Posterior vena cava (tissue), 2 donors: ENCODE data around the gene MAPK8IP3. TPM values are rescaled to one million over a fixed set of nuclear protein-coding genes. Genes with fewer than 3 reads are reported as not detected.
A peak's percentile ranks its signal among the peaks of the same experiment; 100 is the strongest.

Experiments used
- DNase-seq: peaks from one replicate; pipeline ENCODE4 v3.0.0-alpha.2; 2020; ENCODE audit warnings: low spot score
- intact Hi-C, 2 donors: fragments of 100-400 bp; cut with DNase I; formaldehyde crosslinking; loops; one replicate each; pipeline versions ENCODE4 v1.14.1 to v1.14.2; 2022 to 2023
- total RNA-seq, 2 donors: library from RNA; stranded (reverse); fragmentation: NEBNext Ultra II Directional; extraction: Animal tissue kit (Norgen Biotek cat#: 25700); gene quantifications; one replicate each; pipeline ENCODE4 v1.2.1, GENCODE V29; 2021
- donor health status: DM: yes; HTN: yes; CAD: no.
- donor health status: DM: yes; HTN: yes; CAD: no.

Gene MAPK8IP3
- total RNA-seq, 2 donors from 2014 or later: 37.1 to 42.3 TPM

GRCh38 chr16:1674751-1675664, 31.0 kb upstream of the MAPK8IP3 start:
- intact Hi-C loops: no loop called here
- no peak for DNase-seq

- no peak for DNase-seq
- intact Hi-C loops: no loop called here
Measured at GRCh38 chr16:1676661-1677060, 29.3 kb upstream of the MAPK8IP3 start.

GRCh38 chr16:1677339-1677738, 28.7 kb upstream of the MAPK8IP3 start:
- intact Hi-C loops: no loop called here
- no peak for DNase-seq

GRCh38 chr16:1677942-1678499, 28.0 kb upstream of the MAPK8IP3 start, which contains the start of gene JPT2:
Gene JPT2, plus strand, starts transcription at chr16:1678279. Its CDS starts 34 bp downstream, at chr16:1678313.
- peak; percentile 98 for DNase-seq
- intact Hi-C loops: no loop called here

DNA sequence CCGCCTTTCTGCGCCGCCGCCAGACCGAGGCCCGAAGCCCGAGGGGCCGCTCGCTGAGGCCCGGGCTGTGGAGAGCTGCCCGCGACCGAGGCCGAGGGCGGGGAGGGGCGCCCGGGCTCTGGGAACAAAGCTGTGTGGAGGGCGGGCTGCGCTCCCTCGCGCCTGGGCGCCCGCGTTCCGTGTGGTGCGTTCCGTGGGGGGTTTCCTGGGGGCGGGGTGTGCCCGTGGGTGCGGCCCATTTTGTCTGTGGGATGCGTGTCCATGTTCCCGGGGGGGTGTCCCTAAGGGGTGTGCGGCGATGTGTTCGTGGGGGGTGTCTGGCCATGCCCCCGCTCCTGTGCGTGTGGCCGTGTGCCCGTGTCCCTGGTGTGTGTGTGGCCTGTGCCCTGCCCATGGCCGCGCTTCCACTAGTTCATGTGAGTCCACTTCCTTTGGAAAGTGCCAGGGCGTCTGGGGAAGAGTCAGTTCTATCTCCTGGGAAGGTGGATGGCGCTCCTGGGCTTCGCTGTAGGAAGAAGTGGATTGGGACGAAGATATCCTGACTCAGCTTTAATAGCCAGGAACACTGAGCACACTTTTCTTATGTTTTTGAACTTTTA, 27.4 kb upstream of the MAPK8IP3 start:
- peak; percentile 81 for DNase-seq
- intact Hi-C loops: no loop called here

DNA sequence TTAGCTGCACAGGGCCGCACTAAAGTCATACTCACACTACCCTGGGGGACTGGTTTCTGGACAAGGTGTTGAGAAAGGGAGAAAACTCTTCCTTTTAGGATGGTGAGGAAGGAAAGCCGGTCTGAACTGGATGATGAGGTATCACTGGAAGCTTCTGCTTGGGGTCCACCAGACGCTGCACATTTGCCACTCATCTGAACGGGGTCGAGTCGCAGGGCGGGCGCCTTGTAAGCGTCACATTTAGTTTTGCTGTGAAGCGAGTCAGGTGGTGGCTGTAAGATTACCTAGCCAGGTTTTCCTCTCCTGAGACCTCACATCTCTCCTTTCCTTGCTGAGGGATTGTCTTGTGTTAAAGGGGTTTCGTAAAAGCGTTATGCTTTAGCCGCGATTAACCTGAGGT, 25.6 kb upstream of the MAPK8IP3 start:
- intact Hi-C loops: loop anchor here in 1 of 2 donors (5.0 kb wide), 1 partner anchor 743 kb away; no protein-coding TSS in a partner anchor
- peak; percentile 41 for DNase-seq

GRCh38 chr16:1681032-1681431, 25.0 kb upstream of the MAPK8IP3 start:
- intact Hi-C loops: loop anchor here in 1 of 2 donors (5.0 kb wide), 1 partner anchor 744 kb away; no protein-coding TSS in a partner anchor
- peak; percentile 51 for DNase-seq

DNA sequence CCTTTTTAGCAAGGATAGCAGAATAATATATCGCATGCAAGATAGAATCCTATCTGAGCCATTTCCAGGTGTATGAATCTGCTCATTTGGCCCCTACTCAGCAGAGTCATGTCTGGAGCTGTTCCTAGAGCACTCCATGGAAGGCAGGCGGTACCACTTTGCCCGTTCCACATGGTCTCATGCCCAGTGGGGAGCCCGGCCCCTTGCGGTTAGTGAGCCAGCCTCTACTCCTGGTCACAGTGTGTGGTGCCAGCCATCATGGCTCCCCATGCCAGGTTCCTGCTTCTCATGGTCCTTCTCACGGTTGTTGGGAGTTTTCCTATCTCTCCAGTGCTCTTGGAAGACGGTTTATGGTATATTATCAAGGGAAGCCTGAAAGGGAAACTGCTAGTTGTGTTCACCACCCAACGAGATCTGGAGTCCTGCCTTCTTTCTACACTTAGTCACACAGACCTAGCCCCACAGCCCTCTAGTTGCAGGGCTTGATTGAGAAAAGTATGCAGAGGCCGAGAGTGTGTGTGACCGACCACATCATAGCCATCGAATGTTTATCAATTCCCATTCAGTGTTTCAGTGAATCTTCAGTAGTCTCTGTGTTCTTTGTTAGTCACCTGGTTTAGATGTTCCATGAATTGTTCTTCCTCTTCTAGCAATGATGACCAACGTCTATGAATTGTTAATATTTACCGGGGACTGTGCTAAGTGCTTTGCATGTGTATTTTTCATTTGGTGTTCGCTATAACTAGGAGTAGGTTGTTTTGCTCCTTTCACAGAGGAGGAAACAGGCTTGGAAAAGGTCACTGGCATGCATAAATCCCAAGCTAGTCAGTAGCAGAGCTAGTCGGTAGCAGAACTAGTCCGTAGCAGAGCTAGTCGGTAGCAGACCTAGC, 18.3 kb upstream of the MAPK8IP3 start:
- intact Hi-C loops: no loop called here
- peak; percentile 61 for DNase-seq

- intact Hi-C loops: no loop called here
- DNase-seq: no peak
Measured at GRCh38 chr16:1688807-1689560, 17.0 kb upstream of the MAPK8IP3 start.

DNA sequence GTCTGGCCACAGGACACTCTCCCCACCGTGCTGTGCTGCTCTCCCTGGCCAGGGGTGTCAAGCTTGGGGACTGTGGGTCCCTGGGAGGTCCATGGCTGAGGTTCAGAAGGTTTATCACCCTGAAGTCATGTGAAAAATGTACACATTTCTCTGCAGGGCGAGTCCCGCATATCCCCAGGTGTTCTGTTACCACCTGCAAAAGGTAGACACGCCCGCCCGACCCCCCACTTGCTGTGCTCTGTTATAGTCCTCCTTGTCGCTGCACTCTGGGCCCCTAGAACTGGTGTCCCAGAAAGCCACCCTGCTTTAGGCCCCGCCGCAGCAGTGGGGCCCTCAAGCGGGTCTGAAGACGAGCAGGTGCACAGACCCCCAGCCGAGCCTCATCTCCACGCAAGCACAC, 16.1 kb upstream of the MAPK8IP3 start:
- intact Hi-C loops: loop anchor here in 1 of 2 donors (10.0 kb wide), 1 partner anchor 195 kb away; the partner anchor contains the start of gene TELO2

DNA sequence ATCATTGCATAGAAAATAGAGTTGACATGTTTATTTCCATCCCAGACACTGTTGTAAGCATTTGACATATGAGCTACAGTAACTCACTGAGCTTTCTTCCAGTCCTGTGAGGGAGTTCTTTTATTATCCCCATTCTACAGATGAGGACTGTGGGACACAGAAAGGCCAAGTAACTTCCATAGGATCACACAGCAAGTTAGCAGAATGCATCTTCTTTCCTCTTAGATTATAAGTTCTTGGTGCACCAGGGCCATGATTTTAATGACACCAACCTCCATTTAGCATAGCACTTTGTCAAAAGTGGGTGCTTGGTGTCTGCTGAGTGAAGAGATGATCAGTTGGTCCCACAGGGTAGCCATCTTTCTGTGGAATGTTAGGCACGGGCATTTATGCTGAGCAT, 15.2 kb upstream of the MAPK8IP3 start:
- DNase-seq: no peak
- intact Hi-C loops: loop anchor here in 1 of 2 donors (10.0 kb wide), 1 partner anchor 196 kb away; the partner anchor contains the start of gene TELO2

More for the DNA sequence above, 16.1 kb upstream of the MAPK8IP3 start:
- DNase-seq: no peak

DNA sequence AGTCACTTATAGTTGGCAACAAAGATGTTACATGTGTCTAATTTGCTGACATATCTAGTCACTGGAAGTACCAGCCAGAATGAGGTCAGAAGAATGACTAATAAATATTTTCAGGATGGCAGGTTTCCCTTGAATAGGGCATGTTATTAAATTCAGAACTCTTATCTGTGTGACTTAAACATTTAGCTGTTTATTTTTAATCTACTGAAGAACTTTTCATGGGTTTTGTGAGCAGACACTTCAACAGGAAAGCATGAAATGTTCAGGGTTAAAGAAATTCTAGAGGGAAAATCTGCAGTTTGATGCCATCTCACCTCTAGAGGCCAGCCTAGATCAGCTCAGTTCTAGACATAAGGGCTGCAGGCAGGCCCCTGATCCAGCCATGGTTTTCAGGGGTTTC, 14.7 kb upstream of the MAPK8IP3 start:
- no peak for DNase-seq
- intact Hi-C loops: loop anchor here in 1 of 2 donors (10.0 kb wide), 1 partner anchor 196 kb away; the partner anchor contains the start of gene TELO2

DNA sequence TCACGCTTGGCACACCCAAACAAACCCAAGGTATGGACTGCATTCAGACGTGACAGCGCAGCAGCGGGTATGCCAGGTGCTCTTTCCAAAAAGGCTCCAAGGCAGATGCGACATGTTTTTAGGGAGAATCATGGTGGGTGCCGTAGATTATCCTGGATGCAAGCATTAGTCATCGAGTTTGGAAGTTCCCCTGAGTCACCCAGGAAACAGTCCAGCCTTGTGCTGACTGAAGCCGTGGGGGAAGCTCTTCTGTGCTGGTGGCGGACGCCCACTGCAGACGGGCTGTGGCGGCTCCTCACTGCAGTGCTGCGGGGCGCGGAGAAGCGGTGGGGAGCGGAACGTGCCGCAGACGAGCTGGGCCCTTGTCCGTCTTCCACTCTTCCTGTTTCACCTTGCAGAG, 14.0 kb upstream of the MAPK8IP3 start:
- DNase-seq: no peak
- intact Hi-C loops: loop anchor here in 1 of 2 donors (10.0 kb wide), 1 partner anchor 197 kb away; the partner anchor contains the start of gene TELO2

DNA sequence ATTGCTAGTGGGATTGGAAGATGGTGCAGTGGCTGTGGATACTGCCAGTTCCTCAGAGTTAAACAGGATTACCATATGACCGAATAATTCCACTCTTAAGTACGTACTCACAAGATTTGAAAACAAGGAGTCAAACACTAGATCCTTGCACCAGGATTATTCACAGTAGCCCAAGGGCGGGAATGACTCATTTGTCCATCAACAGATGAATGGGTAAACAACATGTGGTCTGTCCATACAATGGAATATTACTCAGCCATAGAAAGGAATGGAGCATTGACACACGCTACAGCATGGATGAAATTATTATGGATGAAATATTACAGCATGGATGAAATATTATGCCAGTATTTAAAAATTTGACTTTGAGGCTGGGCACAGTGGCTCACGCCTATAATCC, 9.1 kb upstream of the MAPK8IP3 start:
- intact Hi-C loops: loop anchor here (5.0 to 10.0 kb wide), 2 partner anchors 202 to 1890 kb away; partner anchors contain the start of gene TELO2 (in 1 of the 2)
- DNase-seq: no peak

GRCh38 chr16:1698680-1699079, 7.3 kb upstream of the MAPK8IP3 start:
- no peak for DNase-seq
- intact Hi-C loops: loop anchor here (5.0 to 10.0 kb wide), 2 partner anchors 204 to 1889 kb away; partner anchors contain the start of gene TELO2 (in 1 of the 2)

DNA sequence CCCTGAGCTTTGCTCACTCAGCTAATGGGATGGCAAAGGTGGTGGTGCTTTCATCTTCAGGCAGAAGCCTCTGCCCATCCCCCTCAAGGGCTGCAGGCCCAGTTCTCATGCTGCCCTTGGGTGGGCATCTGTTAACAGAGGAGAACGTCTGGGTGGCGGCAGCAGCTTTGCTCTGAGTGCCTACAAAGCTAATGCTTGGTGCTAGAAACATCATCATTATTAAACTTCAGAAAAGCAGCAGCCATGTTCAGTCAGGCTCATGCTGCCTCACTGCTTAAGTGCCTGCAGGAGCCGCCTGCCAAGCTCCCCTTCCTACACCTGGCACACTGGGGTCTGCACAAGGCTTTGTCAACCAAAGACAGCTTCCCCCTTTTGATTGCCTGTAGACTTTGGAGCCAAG, 5.7 kb upstream of the MAPK8IP3 start:
- DNase-seq: no peak
- intact Hi-C loops: no loop called here

GRCh38 chr16:1701216-1701878, 4.6 kb upstream of the MAPK8IP3 start:
- DNase-seq: no peak
- intact Hi-C loops: no loop called here
